Measurements from ENCODE around the gene ATP2B1. TPM values are rescaled to one million over a fixed set of nuclear protein-coding genes. Genes with fewer than 3 reads are reported as not detected.

ATP2B1 gene
- total RNA-seq, 2 donors from 2014 or later, result 14.9 to 18.5 TPM

GRCh38 chr12:89709995-89710872 is 1.6 kb upstream of the ATP2B1 start:
- peaks cover 0 to 12% of the 10 kb centered on the region in 2 donors for H3K4me1 ChIP-seq
- no peaks in the 10 kb centered on the region for H3K36me3 ChIP-seq
- peak overlapping the region; percentile 97 to 99 for H3K27ac ChIP-seq
- H3K27me3 ChIP-seq, result no peaks in the 10 kb centered on the region
- peak; percentile 77 for DNase-seq (ENCODE audit: low spot score)
- no peaks in the 10 kb centered on the region for H3K9me3 ChIP-seq
- peak overlapping the region; percentile 91 to 93 for H3K4me3 ChIP-seq
- no peak for TF ChIP-seq CTCF (IDR thresholded peaks at IDR 0.05)

- TF ChIP-seq CTCF (IDR thresholded peaks at IDR 0.05), result peak in 1 of 2 donors; percentile 28
Measured at GRCh38 chr12:89709157-89709994, 738 bp upstream of the ATP2B1 start.

GRCh38 chr12:89707703-89708564 is 704 bp downstream of the ATP2B1 start:
- peak overlapping the region; percentile 91 to 93 for H3K4me3 ChIP-seq
- DNase-seq (ENCODE audit: low spot score), result no peak
- no peaks in the 10 kb centered on the region for H3K9me3 ChIP-seq
- H3K27ac ChIP-seq, result peak overlapping the region; percentile 97 to 99
- no peak for TF ChIP-seq CTCF (IDR thresholded peaks at IDR 0.05)
- peaks cover 0 to 12% of the 10 kb centered on the region in 2 donors for H3K4me1 ChIP-seq
- no peaks in the 10 kb centered on the region for H3K27me3 ChIP-seq
- no peaks in the 10 kb centered on the region for H3K36me3 ChIP-seq

More at GRCh38 chr12:89709157-89709994, 738 bp upstream of the ATP2B1 start:
- Histone ChIP-seq H3K27ac (peak overlapping the region; percentile 97 to 99), H3K4me3 (peak overlapping the region; percentile 91 to 93), H3K36me3 (no peaks in the 10 kb centered on the region), H3K4me1 (peaks cover 0 to 12% of the 10 kb centered on the region in 2 donors), H3K27me3 (no peaks in the 10 kb centered on the region), H3K9me3 (no peaks in the 10 kb centered on the region)
- DNase-seq (ENCODE audit: low spot score), result peak; percentile 98

GRCh38 chr12:89706986-89707702 is 1.5 kb downstream of the ATP2B1 start:
- TF ChIP-seq CTCF (IDR thresholded peaks at IDR 0.05), result no peak
- no peak for DNase-seq (ENCODE audit: low spot score)
- Histone ChIP-seq H3K27me3 (no peaks in the 10 kb centered on the region), H3K4me1 (peaks cover 0 to 12% of the 10 kb centered on the region in 2 donors), H3K36me3 (no peaks in the 10 kb centered on the region), H3K9me3 (no peaks in the 10 kb centered on the region), H3K4me3 (peak overlapping the region; percentile 91 to 93), H3K27ac (peak overlapping the region in 1 of 2 donors; percentile 97)

- TF ChIP-seq CTCF (IDR thresholded peaks at IDR 0.05), result no peak
- Histone ChIP-seq H3K27ac (no peak overlapping the region), H3K27me3 (no peaks in the 10 kb centered on the region), H3K4me1 (peaks cover 0 to 12% of the 10 kb centered on the region in 2 donors), H3K4me3 (no peak overlapping the region), H3K9me3 (no peaks in the 10 kb centered on the region), H3K36me3 (no peaks in the 10 kb centered on the region)
- no peak for DNase-seq (ENCODE audit: low spot score)
Measured at GRCh38 chr12:89706551-89706950, 2.1 kb downstream of the ATP2B1 start.

Measured in right atrium auricular region (tissue), 2 donors.